ENCODE data around the gene AATK. TPM values are rescaled to one million over a fixed set of nuclear protein-coding genes. Genes with fewer than 3 reads are reported as not detected.

AATK gene
- total RNA-seq, 1 experiment from 2014 or later: not detected

DNA sequence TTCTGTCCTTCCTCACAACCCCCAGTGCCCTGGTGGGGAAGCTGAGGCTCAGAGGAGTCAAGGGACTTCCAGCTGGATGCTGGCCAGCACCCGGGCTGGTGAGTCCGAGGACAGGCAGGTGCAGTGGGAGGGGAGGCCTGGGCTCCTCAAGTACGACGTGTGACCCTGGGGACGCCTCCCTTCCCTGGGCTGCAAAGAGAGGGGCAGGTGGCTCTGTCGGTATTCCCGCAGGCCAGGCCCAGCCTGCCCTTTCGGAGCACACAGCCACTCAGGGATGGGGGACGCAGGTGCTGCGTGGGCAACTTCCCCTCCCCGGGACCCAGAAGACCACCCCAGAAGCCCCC, 33.9 kb downstream of the AATK start:
- Mint-ChIP-seq H3K36me3 (ENCODE audit: insufficient read depth, unreplicated experiment) (peaks cover 5% of the 10 kb centered on the region), H3K4me3 (ENCODE audit: low read depth, unreplicated experiment) (no peak overlapping the region), H3K27me3 (ENCODE audit: unreplicated experiment) (peaks cover 15% of the 10 kb centered on the region), H3K4me1 (ENCODE audit: low read depth, unreplicated experiment) (no peaks in the 10 kb centered on the region), H3K9me3 (ENCODE audit: low read depth, unreplicated experiment) (no peaks in the 10 kb centered on the region), H3K27ac (ENCODE audit: unreplicated experiment) (no peak overlapping the region)
- intact Hi-C loops (cut with micrococcal nuclease; ENCODE audit: unreplicated experiment): no loop called here
- TF ChIP-seq, protein P1, sequence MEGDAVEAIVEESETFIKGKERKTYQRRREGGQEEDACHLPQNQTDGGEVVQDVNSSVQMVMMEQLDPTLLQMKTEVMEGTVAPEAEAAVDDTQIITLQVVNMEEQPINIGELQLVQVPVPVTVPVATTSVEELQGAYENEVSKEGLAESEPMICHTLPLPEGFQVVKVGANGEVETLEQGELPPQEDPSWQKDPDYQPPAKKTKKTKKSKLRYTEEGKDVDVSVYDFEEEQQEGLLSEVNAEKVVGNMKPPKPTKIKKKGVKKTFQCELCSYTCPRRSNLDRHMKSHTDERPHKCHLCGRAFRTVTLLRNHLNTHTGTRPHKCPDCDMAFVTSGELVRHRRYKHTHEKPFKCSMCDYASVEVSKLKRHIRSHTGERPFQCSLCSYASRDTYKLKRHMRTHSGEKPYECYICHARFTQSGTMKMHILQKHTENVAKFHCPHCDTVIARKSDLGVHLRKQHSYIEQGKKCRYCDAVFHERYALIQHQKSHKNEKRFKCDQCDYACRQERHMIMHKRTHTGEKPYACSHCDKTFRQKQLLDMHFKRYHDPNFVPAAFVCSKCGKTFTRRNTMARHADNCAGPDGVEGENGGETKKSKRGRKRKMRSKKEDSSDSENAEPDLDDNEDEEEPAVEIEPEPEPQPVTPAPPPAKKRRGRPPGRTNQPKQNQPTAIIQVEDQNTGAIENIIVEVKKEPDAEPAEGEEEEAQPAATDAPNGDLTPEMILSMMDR (IDR thresholded peaks at IDR 0.05; ENCODE audit: unreplicated experiment): no peak
- no TSS peak for BruUV-seq (replicated peaks)
- DNase-seq: no peak
- CTCF ChIA-PET: no interaction called here

DNA sequence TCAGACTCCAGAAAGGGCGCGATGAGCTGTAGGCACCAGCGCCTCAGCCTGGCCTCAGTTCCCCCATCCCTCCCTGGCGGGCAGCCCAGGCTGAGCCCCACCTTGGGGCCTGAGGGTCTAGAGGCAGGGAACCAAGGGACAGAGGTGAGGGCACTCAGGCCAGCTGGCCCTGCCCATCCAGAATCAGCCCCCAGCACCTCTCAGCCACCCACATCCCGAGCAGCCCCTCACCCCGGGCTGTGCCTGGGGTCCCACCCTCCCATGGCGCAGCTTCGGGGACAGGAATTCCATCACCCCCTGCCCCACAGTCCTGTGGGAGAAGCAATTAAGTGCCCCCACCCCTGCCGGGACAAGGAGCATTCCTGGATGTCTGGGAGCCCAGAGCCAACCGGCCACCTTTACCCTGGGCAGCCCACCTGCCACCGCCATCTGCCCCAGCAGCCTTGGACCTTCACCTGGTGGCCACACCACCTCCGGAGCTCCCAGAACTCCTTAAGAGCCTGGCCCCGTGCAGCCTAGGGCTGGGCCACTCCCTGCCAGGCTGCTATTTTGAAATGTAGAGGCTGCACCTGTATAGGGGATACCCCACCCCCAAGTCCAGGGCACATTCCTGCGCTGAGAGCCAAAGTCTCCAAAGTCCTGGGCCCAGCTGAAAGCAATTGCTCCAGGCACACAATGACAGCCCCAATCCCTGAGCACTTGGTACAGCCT, 34.4 kb downstream of the AATK start:
- no peak for DNase-seq

DNA sequence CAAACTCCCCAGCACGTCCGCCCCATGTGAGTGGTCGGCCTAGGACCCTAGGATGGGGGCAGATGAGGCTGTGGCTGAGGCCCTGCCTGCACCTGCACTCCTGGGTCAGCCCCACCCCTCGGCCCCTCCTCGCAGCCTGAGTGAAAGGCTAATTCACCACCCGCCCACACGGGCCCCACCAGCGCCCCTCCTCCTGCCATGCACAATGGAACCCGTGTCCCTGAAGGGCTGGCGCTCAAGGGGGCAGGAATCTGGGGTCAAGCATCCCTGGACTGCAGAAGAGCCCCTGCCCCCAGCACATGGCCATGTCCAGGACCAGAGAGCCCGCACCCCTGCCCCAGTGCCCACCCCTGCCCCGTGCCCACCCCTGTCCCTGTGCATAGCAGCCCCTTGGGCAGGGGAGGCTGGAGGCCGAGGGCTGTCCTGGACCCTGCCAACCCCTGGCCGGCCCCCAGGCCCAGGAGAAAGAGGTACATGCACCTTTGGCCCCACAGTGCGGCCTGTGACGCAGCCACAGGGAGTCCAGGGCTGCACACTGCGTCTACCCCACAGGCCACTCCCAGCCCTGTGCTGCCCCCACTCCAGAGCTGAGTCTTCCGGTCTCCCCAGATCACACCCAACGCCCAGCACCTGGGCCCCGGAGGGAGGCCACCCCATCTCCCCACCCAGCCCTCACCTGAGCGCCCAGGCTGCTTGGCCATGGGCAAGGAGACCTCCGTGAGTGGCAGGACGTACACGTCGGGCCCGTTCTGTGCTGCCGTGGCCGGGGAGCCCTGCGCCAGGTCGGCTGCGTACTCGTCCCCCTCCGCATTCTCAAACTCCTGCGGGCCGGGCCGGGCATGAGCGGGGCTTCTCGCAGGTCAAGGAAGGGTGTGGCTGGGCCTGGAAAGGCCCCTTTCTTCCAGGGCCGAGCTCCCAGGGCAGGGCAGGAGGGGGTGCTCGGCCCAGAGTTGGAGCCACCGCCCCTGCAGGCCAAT, 35.3 kb downstream of the AATK start:
- CTCF ChIA-PET: no interaction called here
- no peaks in the 10 kb centered on the region for H3K4me1 Mint-ChIP-seq (ENCODE audit: low read depth, unreplicated experiment)
- intact Hi-C loops (cut with micrococcal nuclease; ENCODE audit: unreplicated experiment): no loop called here
- H3K36me3 Mint-ChIP-seq (ENCODE audit: insufficient read depth, unreplicated experiment): peaks cover 5% of the 10 kb centered on the region
- peaks cover 8% of the 10 kb centered on the region for H3K27me3 Mint-ChIP-seq (ENCODE audit: unreplicated experiment)
- DNase-seq: no peak
- H3K27ac Mint-ChIP-seq (ENCODE audit: unreplicated experiment): no peak overlapping the region
- BruUV-seq (replicated peaks): no TSS peak
- H3K9me3 Mint-ChIP-seq (ENCODE audit: low read depth, unreplicated experiment): no peaks in the 10 kb centered on the region
- H3K4me3 Mint-ChIP-seq (ENCODE audit: low read depth, unreplicated experiment): no peak overlapping the region
- TF ChIP-seq, protein P1 (IDR thresholded peaks at IDR 0.05; ENCODE audit: unreplicated experiment): no peak

More for the DNA sequence above, 34.4 kb downstream of the AATK start:
- no TSS peak for BruUV-seq (replicated peaks)
- H3K36me3 Mint-ChIP-seq (ENCODE audit: insufficient read depth, unreplicated experiment): peaks cover 5% of the 10 kb centered on the region
- H3K9me3 Mint-ChIP-seq (ENCODE audit: low read depth, unreplicated experiment): no peaks in the 10 kb centered on the region
- CTCF ChIA-PET: no interaction called here
- no peak overlapping the region for H3K4me3 Mint-ChIP-seq (ENCODE audit: low read depth, unreplicated experiment)
- H3K27ac Mint-ChIP-seq (ENCODE audit: unreplicated experiment): no peak overlapping the region
- H3K27me3 Mint-ChIP-seq (ENCODE audit: unreplicated experiment): peaks cover 15% of the 10 kb centered on the region
- intact Hi-C loops (cut with micrococcal nuclease; ENCODE audit: unreplicated experiment): no loop called here
- H3K4me1 Mint-ChIP-seq (ENCODE audit: low read depth, unreplicated experiment): no peaks in the 10 kb centered on the region
- TF ChIP-seq, protein P1 (IDR thresholded peaks at IDR 0.05; ENCODE audit: unreplicated experiment): no peak

DNA sequence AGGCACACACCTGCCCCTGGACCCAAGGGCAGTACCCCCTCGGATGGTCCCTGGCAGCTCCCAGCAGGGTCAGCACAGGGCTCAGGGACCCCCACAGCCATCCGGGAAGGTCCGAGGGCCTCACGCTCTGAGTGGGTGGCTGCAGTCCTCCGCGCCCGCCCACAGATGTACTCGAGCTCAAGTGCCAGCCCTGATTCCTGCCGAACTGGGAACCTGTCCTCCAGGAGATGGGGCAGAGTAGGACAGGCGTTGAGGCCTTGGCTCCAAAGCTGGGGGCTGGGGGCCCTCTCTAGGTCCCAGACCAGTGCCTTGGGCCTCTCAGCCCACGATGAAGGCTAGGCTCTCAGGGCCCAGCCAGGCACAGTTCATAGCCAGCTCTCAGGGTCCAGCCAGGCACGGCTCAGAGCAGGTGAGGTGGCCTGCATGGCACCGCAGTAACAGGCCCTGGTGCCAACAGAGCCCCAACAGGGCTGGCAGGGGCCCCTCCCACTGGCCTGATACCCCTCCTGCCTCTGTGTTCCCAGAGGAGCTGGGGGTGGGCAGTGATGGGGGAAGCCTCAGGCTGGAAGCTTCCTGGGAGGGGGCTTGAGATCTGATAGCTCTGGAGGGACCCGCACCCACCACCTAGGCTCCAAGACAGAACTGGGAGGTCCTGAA, 36.2 kb downstream of the AATK start:
- DNase-seq: no peak
- H3K4me3 Mint-ChIP-seq (ENCODE audit: low read depth, unreplicated experiment): no peak overlapping the region
- H3K9me3 Mint-ChIP-seq (ENCODE audit: low read depth, unreplicated experiment): no peaks in the 10 kb centered on the region
- no TSS peak for BruUV-seq (replicated peaks)
- TF ChIP-seq, protein P1 (IDR thresholded peaks at IDR 0.05; ENCODE audit: unreplicated experiment): no peak
- no peaks in the 10 kb centered on the region for H3K36me3 Mint-ChIP-seq (ENCODE audit: insufficient read depth, unreplicated experiment)
- no peaks in the 10 kb centered on the region for H3K4me1 Mint-ChIP-seq (ENCODE audit: low read depth, unreplicated experiment)
- CTCF ChIA-PET: no interaction called here
- no peaks in the 10 kb centered on the region for H3K27me3 Mint-ChIP-seq (ENCODE audit: unreplicated experiment)
- intact Hi-C loops (cut with micrococcal nuclease; ENCODE audit: unreplicated experiment): no loop called here
- no peak overlapping the region for H3K27ac Mint-ChIP-seq (ENCODE audit: unreplicated experiment)
